ENCODE measurements around the gene C14orf93. TPM values are rescaled to one million over a fixed set of nuclear protein-coding genes. Genes with fewer than 3 reads are reported as not detected.

C14orf93 gene
- total RNA-seq, 1 experiment from 2014 or later: 9.9 TPM

- TF ChIP-seq EZH2 (IDR thresholded peaks at IDR 0.05; ENCODE audit: borderline replicate concordance, low read depth, low read length, poor library complexity, severe bottlenecking): no peak
- TF ChIP-seq CTCF (conservative IDR thresholded peaks at IDR 0.05; ENCODE audit: low read depth, low read length): peak; percentile 58
- Histone ChIP-seq H3K4me3 (ENCODE audit: low read depth, low read length, poor library complexity, severe bottlenecking) (no peak overlapping the region), H3K4me1 (ENCODE audit: insufficient read depth, low read length, poor library complexity, severe bottlenecking) (peaks cover 19% of the 10 kb centered on the region), H3K9me3 (ENCODE audit: low read depth, low read length, poor library complexity, severe bottlenecking) (no peaks in the 10 kb centered on the region), H3K27ac (ENCODE audit: low read depth, low read length, poor library complexity, severe bottlenecking) (no peak overlapping the region), H3K36me3 (ENCODE audit: insufficient read depth, low read length, poor library complexity, severe bottlenecking) (peaks cover 40% of the 10 kb centered on the region), H3K27me3 (replicated peaks; ENCODE audit: insufficient read depth, low read depth, low read length, poor library complexity) (no peaks in the 10 kb centered on the region)
- intact Hi-C loops (cut with micrococcal nuclease; ENCODE audit: unreplicated experiment): loop anchor here (1.0 to 10.0 kb wide), 3 partner anchors 60 to 499 kb away; no protein-coding TSS in a partner anchor
- CTCF ChIA-PET: interaction anchor here (1.9 to 10.7 kb wide), 2 partner anchors 60 to 68 kb away, joined by 16 to 134 read pairs; no protein-coding TSS in a partner anchor
- POLR2A ChIA-PET (ENCODE audit: low non-redundant PET): interaction anchor here (0.5 kb wide), 1 partner anchor 27 kb away, joined by 3 read pairs; no protein-coding TSS in a partner anchor
- peak; percentile 54 for DNase-seq (ENCODE audit: low spot score)
- BruUV-seq (replicated peaks): no TSS peak
Measured at GRCh38 chr14:23054000-23054811, 44.3 kb upstream of the C14orf93 start.

GRCh38 chr14:23053426-23053825 lies 43.5 kb upstream of the C14orf93 start:
- no peak overlapping the region for H3K27ac ChIP-seq (ENCODE audit: low read depth, low read length, poor library complexity, severe bottlenecking)
- ChIA-PET CTCF (interaction anchor here (1.9 to 10.7 kb wide), 2 partner anchors 59 to 67 kb away, joined by 16 to 134 read pairs; no protein-coding TSS in a partner anchor), POLR2A (ENCODE audit: low non-redundant PET) (interaction anchor here (0.5 to 0.6 kb wide), 2 partner anchors 26 to 182 kb away, joined by 3 to 5 read pairs; no protein-coding TSS in a partner anchor)
- intact Hi-C loops (cut with micrococcal nuclease; ENCODE audit: unreplicated experiment): loop anchor here (10.0 kb wide), 1 partner anchor 499 kb away; no protein-coding TSS in a partner anchor
- no peak for TF ChIP-seq CTCF (conservative IDR thresholded peaks at IDR 0.05; ENCODE audit: low read depth, low read length)
- no peak overlapping the region for H3K4me3 ChIP-seq (ENCODE audit: low read depth, low read length, poor library complexity, severe bottlenecking)
- H3K4me1 ChIP-seq (ENCODE audit: insufficient read depth, low read length, poor library complexity, severe bottlenecking): peaks cover 18% of the 10 kb centered on the region
- no peak for DNase-seq (ENCODE audit: low spot score)
- H3K9me3 ChIP-seq (ENCODE audit: low read depth, low read length, poor library complexity, severe bottlenecking): no peaks in the 10 kb centered on the region
- no TSS peak for BruUV-seq (replicated peaks)
- H3K27me3 ChIP-seq (replicated peaks; ENCODE audit: insufficient read depth, low read depth, low read length, poor library complexity): no peaks in the 10 kb centered on the region
- H3K36me3 ChIP-seq (ENCODE audit: insufficient read depth, low read length, poor library complexity, severe bottlenecking): peaks cover 40% of the 10 kb centered on the region

DNA sequence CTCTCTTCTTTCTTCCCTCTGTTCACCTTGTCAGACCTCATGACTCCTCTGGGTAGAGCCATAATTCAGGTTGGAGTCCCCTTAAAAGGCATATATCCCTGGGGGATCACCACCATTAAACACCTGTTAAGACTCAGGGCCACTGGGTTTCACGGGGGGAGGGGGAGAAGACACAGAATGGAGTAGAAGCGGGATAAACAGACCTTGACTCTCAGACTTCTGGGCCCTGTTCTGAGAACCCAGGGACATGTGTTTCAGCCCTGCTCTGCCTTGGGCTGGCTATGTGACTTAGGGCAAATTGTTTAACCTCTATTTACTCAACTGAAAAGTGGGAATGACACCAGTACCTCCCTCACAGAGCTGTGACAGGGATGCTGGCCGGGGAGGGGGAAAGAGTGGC lies 42.7 kb upstream of the C14orf93 start:
- Histone ChIP-seq H3K27ac (ENCODE audit: low read depth, low read length, poor library complexity, severe bottlenecking) (peak overlapping the region; percentile 50), H3K9me3 (ENCODE audit: low read depth, low read length, poor library complexity, severe bottlenecking) (no peaks in the 10 kb centered on the region), H3K27me3 (replicated peaks; ENCODE audit: insufficient read depth, low read depth, low read length, poor library complexity) (no peaks in the 10 kb centered on the region), H3K4me1 (ENCODE audit: insufficient read depth, low read length, poor library complexity, severe bottlenecking) (peaks cover 14% of the 10 kb centered on the region), H3K36me3 (ENCODE audit: insufficient read depth, low read length, poor library complexity, severe bottlenecking) (peaks cover 42% of the 10 kb centered on the region), H3K4me3 (ENCODE audit: low read depth, low read length, poor library complexity, severe bottlenecking) (no peak overlapping the region)
- ChIA-PET CTCF (interaction anchor here (0.8 to 10.7 kb wide), 4 partner anchors 26 to 70 kb away, joined by 3 to 134 read pairs (median 4); partner anchors contain the start of gene AJUBA), POLR2A (ENCODE audit: low non-redundant PET) (no interaction called here)
- DNase-seq (ENCODE audit: low spot score): no peak
- TF ChIP-seq EZH2 (IDR thresholded peaks at IDR 0.05; ENCODE audit: borderline replicate concordance, low read depth, low read length, poor library complexity, severe bottlenecking) (no peak), CTCF (conservative IDR thresholded peaks at IDR 0.05; ENCODE audit: low read depth, low read length) (no peak)
- intact Hi-C loops (cut with micrococcal nuclease; ENCODE audit: unreplicated experiment): loop anchor here (10.0 kb wide), 1 partner anchor 498 kb away; no protein-coding TSS in a partner anchor
- BruUV-seq (replicated peaks): no TSS peak
